ENCODE results near the gene SSTR1. TPM values are rescaled to one million over a fixed set of nuclear protein-coding genes. Genes with fewer than 3 reads are reported as not detected.
A peak's percentile ranks its signal among the peaks of the same experiment; 100 is the strongest.

Gene SSTR1
- total RNA-seq, 1 donor from 2014 or later = 8.2 TPM

DNA sequence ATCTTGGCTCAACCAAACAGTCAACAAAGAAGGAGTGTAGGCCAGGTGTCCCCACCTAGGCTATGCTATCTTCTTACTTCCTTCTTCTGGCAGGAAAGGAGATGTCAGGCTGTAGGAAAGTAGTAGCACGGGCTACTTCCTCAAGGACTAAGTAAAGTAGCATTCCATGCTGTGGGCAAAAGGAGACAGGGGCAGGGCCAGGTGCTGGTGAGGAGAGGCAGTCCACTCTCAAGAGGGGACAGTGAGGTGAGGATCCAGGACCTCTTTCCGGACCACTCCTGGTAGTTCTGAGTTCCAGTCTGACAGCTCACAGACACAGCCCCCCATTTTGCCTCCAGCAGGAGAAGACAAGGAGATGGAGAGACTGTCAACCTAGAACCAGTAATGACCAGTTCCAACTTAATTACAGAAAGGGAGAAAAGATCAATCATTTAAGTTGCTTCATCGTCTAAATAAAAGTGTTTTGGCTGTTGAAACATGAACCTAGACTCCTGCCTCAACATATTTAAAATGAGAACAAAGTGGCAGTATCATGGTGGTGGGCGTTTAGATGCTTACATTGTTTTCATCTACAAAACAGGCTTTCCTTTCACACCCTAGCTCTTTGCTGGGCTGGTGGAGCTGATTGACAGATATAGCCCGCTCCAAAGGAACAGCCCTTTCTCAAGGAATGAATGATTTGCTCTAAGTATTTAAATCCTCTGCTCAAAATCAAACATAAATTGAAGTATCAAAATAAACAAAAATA lies 5.1 kb upstream of the SSTR1 start:
- DNase-seq (ENCODE audit: low spot score) (no peak), ATAC-seq (no peak)

DNA sequence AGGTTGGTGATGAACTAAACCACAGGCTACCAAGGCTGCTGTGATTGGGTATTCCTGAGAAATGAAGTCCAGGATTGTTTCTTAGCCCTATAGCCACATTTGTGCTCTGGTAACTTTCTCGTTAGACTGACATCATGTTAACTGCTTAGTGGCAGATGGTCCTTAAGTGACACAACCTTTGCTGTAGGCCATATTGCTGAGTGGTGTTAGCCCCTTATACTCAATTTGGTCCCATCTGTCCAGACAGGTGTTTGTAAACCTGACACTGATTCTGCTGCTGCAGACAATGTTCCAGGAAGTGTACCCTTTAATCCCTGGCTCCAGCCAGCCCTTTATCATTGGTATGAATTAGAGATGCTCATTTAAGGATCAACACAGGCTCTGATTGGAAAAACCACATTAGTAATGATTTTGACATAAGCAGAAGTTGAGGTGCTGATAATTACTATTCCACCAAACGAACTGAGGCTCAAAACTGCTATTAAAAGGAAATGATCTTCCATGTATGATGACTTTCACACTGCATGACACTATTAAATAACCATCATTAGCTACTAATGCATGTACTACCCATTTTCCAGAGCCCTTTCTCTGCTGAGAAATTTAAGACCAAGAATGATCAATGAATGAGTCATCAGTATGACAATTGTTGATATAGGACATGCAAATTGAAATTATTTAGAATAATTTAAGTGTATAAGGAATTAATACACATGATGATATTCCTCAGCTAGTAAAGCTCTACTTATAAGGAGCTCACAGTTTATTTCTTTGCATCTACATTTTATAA lies 3.6 kb upstream of the SSTR1 start:
- no peak for DNase-seq (ENCODE audit: low spot score)
- no peak for ATAC-seq

- ATAC-seq (no peak), DNase-seq (ENCODE audit: low spot score) (no peak)
Measured at GRCh38 chr14:38204719-38205115, 3.0 kb upstream of the SSTR1 start.

DNA sequence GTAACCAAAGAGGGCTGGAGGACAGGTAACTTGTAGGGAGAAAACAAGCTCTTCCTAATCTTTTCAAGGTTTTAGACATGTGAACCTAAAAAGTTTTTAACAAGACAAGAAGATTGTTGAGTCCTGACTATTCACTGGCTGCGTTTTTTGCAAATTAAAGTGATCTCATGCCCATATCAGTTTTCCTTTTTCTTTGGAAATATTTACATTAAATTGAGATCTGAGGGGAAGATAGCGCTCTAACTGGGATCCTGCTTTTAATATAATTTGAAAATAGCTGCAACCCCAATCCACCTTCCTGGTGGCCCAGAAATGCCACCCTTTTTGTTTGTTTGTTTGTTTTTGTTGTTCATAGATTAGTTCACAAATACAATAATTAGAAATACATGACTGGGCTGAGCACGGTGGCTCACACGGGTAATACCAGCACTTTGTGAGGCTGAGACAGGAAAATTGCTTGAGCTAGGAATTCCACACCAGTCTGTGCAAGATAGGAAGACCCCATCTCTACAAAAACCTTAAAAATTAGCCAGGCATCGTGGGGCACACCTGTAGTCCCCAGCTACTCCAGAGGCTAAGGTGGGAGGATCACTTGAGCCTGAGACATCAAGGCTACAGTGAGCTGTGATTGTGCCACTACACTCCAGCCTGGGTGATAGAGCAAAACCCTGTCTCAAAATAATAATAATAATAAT lies 2.4 kb upstream of the SSTR1 start:
- DNase-seq (ENCODE audit: low spot score) (no peak), ATAC-seq (no peak)

GRCh38 chr14:38205949-38206665 lies 1.6 kb upstream of the SSTR1 start:
- no peak for ATAC-seq

DNA sequence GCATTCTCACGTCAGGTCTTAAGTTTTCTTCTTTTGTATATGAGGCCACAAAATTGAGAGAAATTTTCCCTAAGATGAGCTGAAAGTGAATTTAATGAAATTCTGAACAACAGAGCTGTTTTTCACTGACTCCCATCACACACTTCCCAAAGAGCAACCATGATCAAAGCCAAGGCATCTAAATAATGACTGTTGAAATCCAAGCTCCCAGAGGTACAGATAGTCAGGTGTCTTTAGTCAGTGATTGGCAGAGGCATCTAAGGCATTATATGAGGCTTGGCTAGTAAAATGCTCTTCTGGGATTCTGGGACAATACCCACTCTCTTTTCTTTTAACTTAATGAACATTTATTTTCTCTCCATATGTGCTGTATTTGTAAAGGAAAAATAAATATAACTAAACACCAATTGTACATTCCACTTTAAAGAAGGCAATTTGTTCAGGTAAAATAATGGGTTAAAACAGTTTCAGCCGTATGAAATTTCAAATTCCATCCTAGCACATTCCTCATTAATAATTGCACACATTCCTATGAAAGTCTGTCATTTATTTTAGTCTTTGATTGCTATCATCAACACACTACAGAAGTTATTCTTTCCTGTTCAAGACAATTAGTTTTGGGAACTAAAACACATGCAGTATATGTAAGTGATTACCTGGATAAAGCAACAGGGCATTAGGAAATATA lies 871 bp upstream of the SSTR1 start:
- ATAC-seq = no peak
- DNase-seq (ENCODE audit: low spot score) = no peak

More at GRCh38 chr14:38205949-38206665, 1.6 kb upstream of the SSTR1 start:
- no peak for DNase-seq (ENCODE audit: low spot score)

- no peak for DNase-seq (ENCODE audit: low spot score)
- ATAC-seq = peak; percentile 3
Measured at GRCh38 chr14:38207377-38207735, 348 bp upstream of the SSTR1 start.

DNA sequence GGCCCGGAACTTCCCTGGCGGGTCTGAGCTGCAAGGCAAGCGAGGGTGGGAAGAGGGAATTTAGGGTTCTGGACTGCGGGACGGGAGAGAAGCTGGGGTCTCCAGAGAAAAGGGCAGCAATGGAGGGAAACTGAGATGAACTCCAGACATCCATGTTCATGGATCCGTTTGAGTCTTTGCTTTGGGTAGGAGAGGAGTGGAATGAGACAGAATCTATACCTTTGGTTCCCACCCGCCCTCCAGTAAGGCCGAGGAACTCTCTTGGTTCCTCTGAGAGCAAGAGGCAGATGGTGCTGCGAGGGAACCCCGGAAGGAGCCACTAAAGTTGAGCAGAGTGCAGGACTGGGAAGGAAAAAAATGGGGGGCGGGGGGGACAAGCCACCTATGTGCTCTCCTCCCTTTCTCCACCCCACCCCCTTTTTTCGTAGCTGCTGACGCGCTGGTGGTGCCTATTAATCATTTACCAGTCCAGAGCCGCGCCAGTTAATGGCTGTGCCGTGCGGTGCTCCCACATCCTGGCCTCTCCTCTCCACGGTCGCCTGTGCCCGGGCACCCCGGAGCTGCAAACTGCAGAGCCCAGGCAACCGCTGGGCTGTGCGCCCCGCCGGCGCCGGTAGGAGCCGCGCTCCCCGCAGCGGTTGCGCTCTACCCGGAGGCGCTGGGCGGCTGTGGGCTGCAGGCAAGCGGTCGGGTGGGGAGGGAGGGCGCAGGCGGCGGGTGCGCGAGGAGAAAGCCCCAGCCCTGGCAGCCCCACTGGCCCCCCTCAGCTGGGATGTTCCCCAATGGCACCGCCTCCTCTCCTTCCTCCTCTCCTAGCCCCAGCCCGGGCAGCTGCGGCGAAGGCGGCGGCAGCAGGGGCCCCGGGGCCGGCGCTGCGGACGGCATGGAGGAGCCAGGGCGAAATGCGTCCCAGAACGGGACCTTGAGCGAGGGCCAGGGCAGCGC lies 1.2 kb downstream of the SSTR1 start:
- DNase-seq (ENCODE audit: low spot score) = peak; percentile 91
- peak; percentile 76 for ATAC-seq

GRCh38 chr14:38209572-38210557 lies 2.2 kb downstream of the SSTR1 start:
- ATAC-seq = peak; percentile 10
- peak; percentile 52 for DNase-seq (ENCODE audit: low spot score)

GRCh38 chr14:38210587-38211216 lies 3.0 kb downstream of the SSTR1 start:
- no peak for ATAC-seq
- no peak for DNase-seq (ENCODE audit: low spot score)

GRCh38 chr14:38211255-38211735 lies 3.6 kb downstream of the SSTR1 start:
- ATAC-seq (no peak), DNase-seq (ENCODE audit: low spot score) (no peak)

- DNase-seq (ENCODE audit: low spot score) = no peak
Measured at GRCh38 chr14:38212111-38212510, 4.4 kb downstream of the SSTR1 start.

GRCh38 chr14:38213001-38213400 lies 5.3 kb downstream of the SSTR1 start:
- DNase-seq (ENCODE audit: low spot score) (no peak), ATAC-seq (no peak)

More at GRCh38 chr14:38212111-38212510, 4.4 kb downstream of the SSTR1 start:
- ATAC-seq = no peak

DNA sequence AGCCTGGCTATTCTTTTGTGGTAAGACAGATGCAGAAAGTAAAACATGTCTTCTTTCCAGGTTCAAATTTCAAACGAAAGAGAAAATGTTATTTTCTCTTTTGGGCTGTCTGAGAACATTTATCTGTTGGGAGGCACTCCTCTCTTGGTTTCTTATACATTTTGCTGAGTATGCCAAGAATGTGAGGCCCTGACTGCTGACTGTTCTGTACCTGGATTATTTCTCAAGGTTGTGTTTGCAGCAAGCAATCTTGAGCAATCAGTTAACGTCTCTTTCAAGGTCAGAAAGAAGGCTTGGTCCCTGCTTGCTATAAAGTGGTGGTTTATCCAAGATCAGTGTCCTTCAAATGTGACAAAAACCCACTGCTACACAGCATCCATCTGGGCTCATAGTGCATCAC lies 9.8 kb downstream of the SSTR1 start:
- ATAC-seq (no peak), DNase-seq (ENCODE audit: low spot score) (no peak)

DNA sequence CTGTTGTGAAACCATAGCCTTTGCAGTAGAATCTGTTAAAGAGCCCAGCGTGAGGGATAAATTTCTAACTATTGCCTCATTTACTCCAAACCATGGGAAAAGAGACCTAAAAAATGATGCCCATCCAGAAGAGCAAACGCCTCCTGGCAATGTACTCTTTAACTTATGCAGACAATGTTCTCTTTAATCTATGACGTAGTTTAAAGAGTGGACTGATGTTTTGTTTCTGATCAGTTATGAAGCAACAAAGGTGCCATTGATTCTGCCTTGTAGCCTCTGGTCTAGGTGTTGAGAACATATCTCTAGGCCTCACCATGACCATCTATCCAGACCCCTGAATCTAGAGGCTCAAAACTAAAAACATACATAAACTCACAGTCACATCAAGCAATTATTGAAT lies 13.4 kb downstream of the SSTR1 start:
- no peak for ATAC-seq
- no peak for DNase-seq (ENCODE audit: low spot score)

DNA sequence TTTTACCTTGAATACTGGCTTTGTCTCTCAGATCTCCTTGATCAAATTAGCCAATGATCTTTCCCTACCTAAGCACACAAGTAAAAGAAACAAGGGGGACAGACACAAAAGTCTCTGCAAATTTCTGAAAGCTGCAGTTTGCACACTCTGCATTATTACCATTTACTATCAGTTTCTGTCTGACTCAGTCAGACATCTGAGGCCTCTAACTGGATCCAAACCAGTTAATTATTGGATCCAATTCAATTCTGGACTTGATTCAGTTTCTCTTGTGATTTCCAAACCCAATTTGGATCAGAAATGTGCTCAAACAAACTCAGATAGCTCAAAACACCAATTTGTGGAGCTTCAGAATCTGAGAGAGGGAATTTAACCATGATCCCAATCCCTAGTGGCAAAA lies 16.6 kb downstream of the SSTR1 start:
- peak; percentile 81 for ATAC-seq
- no peak for DNase-seq (ENCODE audit: low spot score)

GRCh38 chr14:38225946-38226345 lies 18.2 kb downstream of the SSTR1 start:
- ATAC-seq = no peak
- DNase-seq (ENCODE audit: low spot score) = no peak

- DNase-seq (ENCODE audit: low spot score) (no peak), ATAC-seq (no peak)
Measured at GRCh38 chr14:38226366-38226765, 18.7 kb downstream of the SSTR1 start.
